ENCODE results near the gene STX8. TPM values are rescaled to one million over a fixed set of nuclear protein-coding genes. Genes with fewer than 3 reads are reported as not detected.

STX8 gene
- total RNA-seq, 1 experiment from 2014 or later, result 38.8 TPM

GRCh38 chr17:9519583-9520272, 55.9 kb downstream of the STX8 start (continued):
- TF ChIP-seq SP1 (IDR thresholded peaks at IDR 0.05; ENCODE audit: low read depth), result no peak

GRCh38 chr17:9517396-9517795, 58.2 kb downstream of the STX8 start:
- Histone ChIP-seq H3K27me3 (ENCODE audit: insufficient read depth, low read length) (no peaks in the 10 kb centered on the region), H3K4me3 (replicated peaks in 1 of 2; ENCODE audit: low read depth in 1 of 2, low read length in 2 of 2) (no peak overlapping the region), H3K79me2 (ENCODE audit: insufficient read depth, low read length) (no peaks in the 10 kb centered on the region), H2AFZ (ENCODE audit: low read depth, low read length, poor library complexity, severe bottlenecking) (no peak overlapping the region), H3K4me2 (ENCODE audit: low read length) (no peak overlapping the region), H3K4me1 (ENCODE audit: control insufficient read depth in 1 of 2, insufficient read depth in 2 of 2, low read length in 2 of 2) (peaks cover 7 to 10% of the 10 kb centered on the region in 2 experiments; a peak in 3 of 4 replicates), H3K9ac (ENCODE audit: low read length) (no peak overlapping the region), H3K36me3 (ENCODE audit: control insufficient read depth in 1 of 2, insufficient read depth in 2 of 2, low read length in 2 of 2) (no peaks in the 10 kb centered on the region), H4K20me1 (ENCODE audit: insufficient read depth) (no peaks in the 10 kb centered on the region), H3K9me3 (ENCODE audit: control insufficient read depth in 1 of 2, insufficient read depth in 1 of 2, low read depth in 1 of 2, low read length in 2 of 2) (no peaks in the 10 kb centered on the region), H3K27ac (ENCODE audit: low read depth, low read length) (no peak overlapping the region), H3K9me2 (ENCODE audit: insufficient read depth) (no peaks in the 10 kb centered on the region)
- ChIA-PET RAD21 (ENCODE audit: low non-redundant PET in 1 of 2, low total read pairs in 2 of 2, uncharacterized antibody in 2 of 2, unreplicated experiment in 2 of 2) (no interaction called here), CTCF (interaction anchor here (1.0 kb wide), 1 partner anchor 519 kb away, joined by 3 read pairs; no protein-coding TSS in a partner anchor), POLR2A (no interaction called here)
- intact Hi-C loops (cut with micrococcal nuclease), result no loop called here
- ATAC-seq (no peak), DNase-seq (ENCODE audit: low read depth, low spot score) (no peak)
- no TSS peak for BruUV-seq (replicated peaks)
- no peak for TF ChIP-seq EZH2phosphoT487 (IDR thresholded peaks at IDR 0.05; ENCODE audit: borderline replicate concordance)
- TF ChIP-seq, protein P1, sequence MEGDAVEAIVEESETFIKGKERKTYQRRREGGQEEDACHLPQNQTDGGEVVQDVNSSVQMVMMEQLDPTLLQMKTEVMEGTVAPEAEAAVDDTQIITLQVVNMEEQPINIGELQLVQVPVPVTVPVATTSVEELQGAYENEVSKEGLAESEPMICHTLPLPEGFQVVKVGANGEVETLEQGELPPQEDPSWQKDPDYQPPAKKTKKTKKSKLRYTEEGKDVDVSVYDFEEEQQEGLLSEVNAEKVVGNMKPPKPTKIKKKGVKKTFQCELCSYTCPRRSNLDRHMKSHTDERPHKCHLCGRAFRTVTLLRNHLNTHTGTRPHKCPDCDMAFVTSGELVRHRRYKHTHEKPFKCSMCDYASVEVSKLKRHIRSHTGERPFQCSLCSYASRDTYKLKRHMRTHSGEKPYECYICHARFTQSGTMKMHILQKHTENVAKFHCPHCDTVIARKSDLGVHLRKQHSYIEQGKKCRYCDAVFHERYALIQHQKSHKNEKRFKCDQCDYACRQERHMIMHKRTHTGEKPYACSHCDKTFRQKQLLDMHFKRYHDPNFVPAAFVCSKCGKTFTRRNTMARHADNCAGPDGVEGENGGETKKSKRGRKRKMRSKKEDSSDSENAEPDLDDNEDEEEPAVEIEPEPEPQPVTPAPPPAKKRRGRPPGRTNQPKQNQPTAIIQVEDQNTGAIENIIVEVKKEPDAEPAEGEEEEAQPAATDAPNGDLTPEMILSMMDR (IDR thresholded peaks at IDR 0.05 in 2 of 3, conservative IDR thresholded peaks at IDR 0.05 in 1 of 3; ENCODE audit: borderline replicate concordance in 1 of 3, insufficient read depth in 1 of 3, low read depth in 2 of 3, low read length in 2 of 3), result peak in 1 of 3 experiments; percentile 6; a peak in 1 of 6 replicates

DNA sequence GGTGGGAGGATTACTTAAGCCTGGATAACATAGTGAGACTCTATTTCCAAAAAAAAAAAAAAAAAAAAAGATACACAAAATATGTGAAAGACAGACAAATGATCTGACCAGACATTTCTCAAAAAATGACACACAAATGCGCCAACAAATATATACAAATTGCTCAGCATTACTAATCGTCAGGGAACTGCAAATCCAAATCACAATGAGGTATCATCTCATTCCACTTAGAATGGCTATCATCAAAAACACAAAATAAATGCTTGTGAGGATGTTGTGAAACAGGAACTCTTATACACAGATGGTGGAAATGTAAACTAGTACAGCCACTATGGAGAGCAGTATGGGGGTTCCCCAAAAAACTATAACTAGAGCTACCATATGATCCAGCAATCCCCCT, 62.4 kb downstream of the STX8 start:
- no peaks in the 10 kb centered on the region for H4K20me1 ChIP-seq (ENCODE audit: insufficient read depth)
- intact Hi-C loops (cut with micrococcal nuclease), result no loop called here
- H3K27ac ChIP-seq (ENCODE audit: low read depth, low read length), result no peak overlapping the region
- ATAC-seq (no peak), DNase-seq (ENCODE audit: low read depth, low spot score) (no peak)
- no peak overlapping the region for H3K9ac ChIP-seq (ENCODE audit: low read length)
- H3K9me3 ChIP-seq (ENCODE audit: control insufficient read depth in 1 of 2, insufficient read depth in 1 of 2, low read depth in 1 of 2, low read length in 2 of 2), result peaks cover 0 to 4% of the 10 kb centered on the region in 2 experiments; a peak in 1 of 4 replicates
- no peaks in the 10 kb centered on the region for H3K9me2 ChIP-seq (ENCODE audit: insufficient read depth)
- no peak overlapping the region for H2AFZ ChIP-seq (ENCODE audit: low read depth, low read length, poor library complexity, severe bottlenecking)
- TF ChIP-seq ZFX (IDR thresholded peaks at IDR 0.05) (no peak), ELF1 (IDR thresholded peaks at IDR 0.05; ENCODE audit: borderline replicate concordance, low read depth) (no peak), YY1 (IDR thresholded peaks at IDR 0.05; ENCODE audit: extremely low read depth, insufficient replicate concordance, low read depth, low read length) (no peak), ATF3 (IDR thresholded peaks at IDR 0.05) (no peak), ZNF274 (IDR thresholded peaks at IDR 0.05; ENCODE audit: low read depth, low read length) (no peak), POLR2AphosphoS5 (IDR thresholded peaks at IDR 0.05; ENCODE audit: low read depth, low read length) (no peak), MAX (IDR thresholded peaks at IDR 0.05) (no peak)
- TF ChIP-seq, protein P2, sequence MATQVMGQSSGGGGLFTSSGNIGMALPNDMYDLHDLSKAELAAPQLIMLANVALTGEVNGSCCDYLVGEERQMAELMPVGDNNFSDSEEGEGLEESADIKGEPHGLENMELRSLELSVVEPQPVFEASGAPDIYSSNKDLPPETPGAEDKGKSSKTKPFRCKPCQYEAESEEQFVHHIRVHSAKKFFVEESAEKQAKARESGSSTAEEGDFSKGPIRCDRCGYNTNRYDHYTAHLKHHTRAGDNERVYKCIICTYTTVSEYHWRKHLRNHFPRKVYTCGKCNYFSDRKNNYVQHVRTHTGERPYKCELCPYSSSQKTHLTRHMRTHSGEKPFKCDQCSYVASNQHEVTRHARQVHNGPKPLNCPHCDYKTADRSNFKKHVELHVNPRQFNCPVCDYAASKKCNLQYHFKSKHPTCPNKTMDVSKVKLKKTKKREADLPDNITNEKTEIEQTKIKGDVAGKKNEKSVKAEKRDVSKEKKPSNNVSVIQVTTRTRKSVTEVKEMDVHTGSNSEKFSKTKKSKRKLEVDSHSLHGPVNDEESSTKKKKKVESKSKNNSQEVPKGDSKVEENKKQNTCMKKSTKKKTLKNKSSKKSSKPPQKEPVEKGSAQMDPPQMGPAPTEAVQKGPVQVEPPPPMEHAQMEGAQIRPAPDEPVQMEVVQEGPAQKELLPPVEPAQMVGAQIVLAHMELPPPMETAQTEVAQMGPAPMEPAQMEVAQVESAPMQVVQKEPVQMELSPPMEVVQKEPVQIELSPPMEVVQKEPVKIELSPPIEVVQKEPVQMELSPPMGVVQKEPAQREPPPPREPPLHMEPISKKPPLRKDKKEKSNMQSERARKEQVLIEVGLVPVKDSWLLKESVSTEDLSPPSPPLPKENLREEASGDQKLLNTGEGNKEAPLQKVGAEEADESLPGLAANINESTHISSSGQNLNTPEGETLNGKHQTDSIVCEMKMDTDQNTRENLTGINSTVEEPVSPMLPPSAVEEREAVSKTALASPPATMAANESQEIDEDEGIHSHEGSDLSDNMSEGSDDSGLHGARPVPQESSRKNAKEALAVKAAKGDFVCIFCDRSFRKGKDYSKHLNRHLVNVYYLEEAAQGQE (IDR thresholded peaks at IDR 0.05; ENCODE audit: low read depth), result no peak
- no peak overlapping the region for H3K4me3 ChIP-seq (replicated peaks in 1 of 2; ENCODE audit: low read depth in 1 of 2, low read length in 2 of 2)
- ChIA-PET CTCF (interaction anchor here (1.1 to 1.5 kb wide), 2 partner anchors 9 to 16 kb away, joined by 3 to 4 read pairs; no protein-coding TSS in a partner anchor), POLR2A (interaction anchor here (0.6 kb wide), 1 partner anchor 11 kb away, joined by 4 read pairs; no protein-coding TSS in a partner anchor), RAD21 (ENCODE audit: low non-redundant PET in 1 of 2, low total read pairs in 2 of 2, uncharacterized antibody in 2 of 2, unreplicated experiment in 2 of 2) (no interaction called here)
- peaks cover 15 to 20% of the 10 kb centered on the region in 2 experiments; a peak in 3 of 4 replicates for H3K4me1 ChIP-seq (ENCODE audit: control insufficient read depth in 1 of 2, insufficient read depth in 2 of 2, low read length in 2 of 2)
- H3K36me3 ChIP-seq (ENCODE audit: control insufficient read depth in 1 of 2, insufficient read depth in 2 of 2, low read length in 2 of 2), result no peaks in the 10 kb centered on the region
- H3K79me2 ChIP-seq (ENCODE audit: insufficient read depth, low read length), result no peaks in the 10 kb centered on the region
- no TSS peak for BruUV-seq (replicated peaks)
- no peaks in the 10 kb centered on the region for H3K27me3 ChIP-seq (ENCODE audit: insufficient read depth, low read length)
- peak overlapping the region; percentile 64; the same call in 1 of the 2 replicates for H3K4me2 ChIP-seq (ENCODE audit: low read length)
